Fibroblast of villous mesenchyme (primary cell): Measurements from ENCODE around the gene RGL4. TPM values are rescaled to one million over a fixed set of nuclear protein-coding genes. Genes with fewer than 3 reads are reported as not detected.

Experiments
- DNase-seq: peaks from one replicate; pipeline ENCODE4 v3.0.0-alpha.2; 2010; ENCODE audit warnings: low read depth
- H3K4me3 ChIP-seq: 2 replicates; pipeline ENCODE4 v1.5.1; 2011; ENCODE audit warnings: low read depth, mild to moderate bottlenecking, low read length
- total RNA-seq: library from RNA; depleted of rRNA; stranded (reverse); fragments of >200 nt; gene quantifications from 2 replicates; pipeline ENCODE4 v1.2.3, GENCODE V29; 2012
- TF ChIP-seq, protein P1 (sequence below): IDR thresholded peaks from 2 replicates; pipeline ENCODE4 v1.5.1; 2012; ENCODE audit warnings: low read depth, mild to moderate bottlenecking, low read length; ENCODE audit not compliant: insufficient read depth

The RGL4 gene
- total RNA-seq, 1 donor, result not detected

DNA sequence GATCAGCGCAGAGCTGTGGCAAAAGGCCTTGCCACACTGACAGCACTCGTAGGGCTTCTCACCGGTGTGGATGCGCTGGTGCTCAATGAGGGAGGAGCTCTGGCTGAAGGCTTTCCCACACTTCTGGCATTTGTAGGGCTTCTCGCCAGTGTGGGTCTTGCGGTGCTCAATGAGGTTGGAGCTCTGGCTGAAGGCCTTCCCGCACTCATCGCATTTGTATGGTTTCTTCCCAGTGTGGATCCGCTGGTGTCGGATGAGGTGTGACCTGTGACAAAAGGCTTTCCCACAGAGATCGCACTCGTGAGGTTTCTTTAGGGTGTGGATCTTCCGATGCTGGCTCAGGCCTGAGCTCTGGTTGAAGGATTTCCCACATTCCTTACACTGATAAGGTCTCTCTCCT is 53.2 kb downstream of the RGL4 start:
- TF ChIP-seq, protein P1, sequence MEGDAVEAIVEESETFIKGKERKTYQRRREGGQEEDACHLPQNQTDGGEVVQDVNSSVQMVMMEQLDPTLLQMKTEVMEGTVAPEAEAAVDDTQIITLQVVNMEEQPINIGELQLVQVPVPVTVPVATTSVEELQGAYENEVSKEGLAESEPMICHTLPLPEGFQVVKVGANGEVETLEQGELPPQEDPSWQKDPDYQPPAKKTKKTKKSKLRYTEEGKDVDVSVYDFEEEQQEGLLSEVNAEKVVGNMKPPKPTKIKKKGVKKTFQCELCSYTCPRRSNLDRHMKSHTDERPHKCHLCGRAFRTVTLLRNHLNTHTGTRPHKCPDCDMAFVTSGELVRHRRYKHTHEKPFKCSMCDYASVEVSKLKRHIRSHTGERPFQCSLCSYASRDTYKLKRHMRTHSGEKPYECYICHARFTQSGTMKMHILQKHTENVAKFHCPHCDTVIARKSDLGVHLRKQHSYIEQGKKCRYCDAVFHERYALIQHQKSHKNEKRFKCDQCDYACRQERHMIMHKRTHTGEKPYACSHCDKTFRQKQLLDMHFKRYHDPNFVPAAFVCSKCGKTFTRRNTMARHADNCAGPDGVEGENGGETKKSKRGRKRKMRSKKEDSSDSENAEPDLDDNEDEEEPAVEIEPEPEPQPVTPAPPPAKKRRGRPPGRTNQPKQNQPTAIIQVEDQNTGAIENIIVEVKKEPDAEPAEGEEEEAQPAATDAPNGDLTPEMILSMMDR, result no peak
- DNase-seq, result no peak
- H3K4me3 ChIP-seq, result no peak overlapping the region

DNA sequence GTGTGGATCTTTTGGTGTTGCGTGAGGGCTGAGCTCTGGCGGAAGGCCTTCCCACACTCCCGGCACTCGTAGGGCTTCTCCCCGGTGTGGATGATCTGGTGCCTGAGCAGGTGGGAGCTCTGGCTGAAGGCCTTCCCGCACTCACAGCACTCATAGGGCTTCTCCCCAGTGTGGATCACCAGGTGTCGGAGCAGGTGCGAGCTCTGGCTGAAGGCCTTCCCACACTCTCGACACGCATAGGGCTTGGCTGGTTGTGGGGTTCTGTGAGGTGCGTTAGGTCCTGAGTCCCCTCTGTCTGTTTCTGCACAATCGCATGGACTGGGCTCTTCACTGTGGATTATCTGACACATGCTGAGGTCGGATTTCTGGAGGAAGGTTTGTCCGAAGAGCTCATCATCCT is 53.7 kb downstream of the RGL4 start:
- H3K4me3 ChIP-seq, result no peak overlapping the region
- DNase-seq, result no peak
- TF ChIP-seq, protein P1, result no peak

GRCh38 chr22:23745791-23746190 is 55.0 kb downstream of the RGL4 start:
- H3K4me3 ChIP-seq, result no peak overlapping the region
- TF ChIP-seq, protein P1, result no peak
- no peak for DNase-seq

Other genes with a start within 250 kb of the RGL4 start
- not detected in 2 replicates for gene IGLL1, start 110.7 kb upstream of the RGL4 start, total RNA-seq
- gene DRICH1, start 58.7 kb upstream of the RGL4 start, total RNA-seq, result under 0.01 TPM in 1 of 2 replicates, not detected in the other
- 7.8 and 8.4 TPM in 2 replicates for gene ZNF70, start 60.1 kb downstream of the RGL4 start, total RNA-seq
- not detected in 2 replicates for gene VPREB3, start 63.4 kb downstream of the RGL4 start, total RNA-seq
- 0.43 and 1.6 TPM in 2 replicates for gene C22orf15, start 72.0 kb downstream of the RGL4 start, total RNA-seq
- 3.9 and 6.1 TPM in 2 replicates for gene CHCHD10, start 77.0 kb downstream of the RGL4 start, total RNA-seq
- gene MMP11, start 81.8 kb downstream of the RGL4 start, total RNA-seq, result 16.0 and 93.1 TPM in 2 replicates
- 61.7 and 76.3 TPM in 2 replicates for gene SMARCB1, start 96.0 kb downstream of the RGL4 start, total RNA-seq
- 0.32 and 0.86 TPM in 2 replicates for gene DERL3, start 148.0 kb downstream of the RGL4 start, total RNA-seq
- gene SLC2A11, start 166.9 kb downstream of the RGL4 start, total RNA-seq, result 12.2 and 15.1 TPM in 2 replicates
- 133 and 161 TPM in 2 replicates for gene MIF, start 203.4 kb downstream of the RGL4 start, total RNA-seq